Measurements from ENCODE around the gene CYP11A1.

The CYP11A1 gene

DNA sequence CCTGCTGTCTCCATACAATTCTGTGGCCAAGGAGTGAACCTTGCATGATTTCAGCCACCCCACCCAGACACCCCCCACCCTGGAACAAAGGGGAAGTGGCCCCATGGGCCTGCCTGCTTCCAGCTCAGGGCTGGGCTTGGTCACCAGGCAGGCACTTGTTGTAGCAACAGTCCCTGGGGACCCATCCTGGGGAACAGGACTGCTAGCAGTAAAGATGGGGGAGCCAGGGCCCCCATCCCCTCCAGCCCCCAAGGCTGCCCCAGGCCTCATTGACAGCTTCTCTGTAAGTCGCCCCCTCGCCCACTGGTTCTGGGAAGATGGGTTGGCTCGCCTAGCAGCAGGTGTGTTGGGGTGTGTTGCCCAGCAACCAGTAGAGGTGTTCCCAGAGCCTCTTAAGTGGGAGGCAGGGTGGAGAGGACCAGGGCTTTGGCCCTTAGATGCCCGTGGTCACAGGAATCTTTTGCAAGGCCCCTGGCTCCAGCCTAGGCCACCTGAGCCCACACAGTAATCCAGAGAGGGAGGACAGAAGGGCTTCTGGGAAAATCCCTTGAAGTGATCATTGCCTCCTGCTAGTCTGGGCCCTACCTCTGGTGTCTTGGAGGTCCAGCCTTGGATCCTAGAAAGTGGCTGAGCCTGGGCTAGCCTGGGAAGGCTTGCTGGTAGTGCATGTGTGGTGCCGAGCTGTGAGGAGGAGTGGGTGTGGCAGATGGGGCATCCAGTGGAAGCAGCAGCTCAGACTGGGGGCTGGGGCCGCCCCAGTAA is 48.9 kb downstream of the CYP11A1 start:
- no peak for DNase-seq

DNA sequence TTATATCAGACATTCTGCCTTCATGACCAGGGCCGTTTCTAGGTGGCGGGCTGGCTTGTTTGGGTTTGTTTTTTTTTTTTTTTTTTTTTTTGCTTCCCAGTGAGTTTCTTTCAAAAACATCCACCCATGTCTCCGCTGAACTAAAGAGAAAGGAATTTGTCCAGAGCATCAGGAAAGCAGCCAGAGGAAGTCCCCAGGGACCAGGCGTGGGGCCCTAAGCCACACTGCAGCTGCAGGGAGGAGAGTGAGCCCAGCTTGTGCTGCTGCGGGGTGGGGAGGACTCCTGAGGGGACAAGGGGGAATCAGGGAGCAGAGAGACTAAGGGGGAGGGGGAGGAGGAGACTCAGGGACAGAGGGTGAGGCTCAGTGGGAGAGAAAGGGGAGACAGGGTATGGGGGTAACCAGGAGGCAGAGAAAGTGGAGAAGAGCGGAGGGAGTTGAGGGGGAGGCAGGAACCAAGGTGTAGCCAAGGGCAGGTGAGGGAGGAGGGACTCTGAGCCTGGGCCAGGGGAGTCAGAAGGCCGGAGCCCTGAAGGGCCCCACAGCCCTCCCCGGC is 49.5 kb downstream of the CYP11A1 start:
- no peak for DNase-seq

DNA sequence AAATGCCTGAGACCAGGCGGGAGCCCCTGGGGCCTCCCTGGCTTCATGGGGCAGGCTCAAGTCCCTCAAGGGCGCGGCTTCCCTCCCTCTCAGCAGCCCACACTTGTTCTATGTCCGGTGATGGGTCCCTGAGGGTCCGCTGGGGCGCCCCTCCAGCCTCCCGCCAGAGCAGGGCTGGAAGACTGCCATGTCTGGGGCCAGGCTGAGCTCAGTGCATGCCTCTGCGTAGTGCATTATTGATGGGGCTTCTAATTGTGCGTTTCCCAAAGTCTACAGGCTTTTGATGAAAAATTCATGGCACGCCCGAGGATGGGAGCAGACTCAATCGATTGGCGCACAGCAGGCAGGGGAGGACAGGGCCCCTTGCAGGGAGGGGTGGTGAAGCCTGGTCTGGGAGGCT is 51.3 kb downstream of the CYP11A1 start:
- DNase-seq, result no peak

- no peak for DNase-seq
These were observed 51.8 kb downstream of the CYP11A1 start for GRCh38 chr15:74315626-74316025.

DNA sequence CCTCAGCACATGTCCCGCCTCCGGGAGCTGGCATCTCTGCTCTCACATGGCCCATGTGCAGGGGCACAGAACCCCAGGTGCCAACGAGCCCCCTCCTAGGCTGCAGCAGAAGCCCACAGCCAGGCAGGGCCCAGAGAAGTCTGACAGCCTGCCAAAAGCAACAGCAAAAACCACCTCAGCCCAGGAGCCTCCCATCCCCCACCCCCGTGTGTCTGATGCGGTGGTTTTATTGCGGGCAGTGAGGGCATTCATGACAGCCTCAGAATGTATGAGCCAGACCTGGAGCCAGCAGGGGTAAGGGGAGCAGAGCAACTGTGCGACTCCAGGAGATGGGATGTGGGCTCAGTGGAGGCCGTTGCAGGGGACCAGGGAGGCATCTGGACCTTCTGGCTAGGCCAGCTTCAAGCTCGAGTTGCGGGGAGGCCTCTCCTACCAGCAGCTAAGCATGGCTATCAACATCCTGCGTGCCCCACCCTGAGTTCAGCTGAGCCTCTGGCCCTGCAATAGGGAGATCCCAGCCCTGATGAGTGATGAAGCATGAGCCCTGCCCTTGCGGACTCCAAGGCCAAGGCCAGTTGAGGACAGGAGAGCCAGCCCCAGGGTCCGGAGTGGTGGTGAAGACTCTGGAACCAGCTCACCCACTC is 52.5 kb downstream of the CYP11A1 start:
- peak in 1 of 2 donors; percentile 17 for DNase-seq

DNA sequence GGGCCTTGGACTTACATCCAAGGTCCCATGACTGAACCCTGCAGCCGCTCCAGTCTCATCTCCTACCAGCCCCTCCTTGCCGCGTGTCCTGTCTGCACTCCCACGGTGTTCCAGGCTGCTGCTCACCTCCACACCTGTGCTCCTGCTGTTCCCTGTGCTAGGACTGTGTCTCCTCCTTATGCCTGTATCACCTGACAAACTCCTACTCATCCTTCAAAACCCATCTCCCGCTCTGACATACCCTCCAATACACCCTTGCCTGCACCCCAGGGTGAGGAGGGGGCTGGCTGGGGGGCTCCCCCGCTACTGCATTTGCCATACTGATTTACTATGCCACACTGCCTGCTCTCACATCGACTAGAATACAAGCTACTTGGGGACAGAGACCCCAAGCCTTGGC is 53.6 kb downstream of the CYP11A1 start:
- no peak for DNase-seq

GRCh38 chr15:74312445-74313007 is 54.9 kb downstream of the CYP11A1 start:
- DNase-seq, result no peak

DNA sequence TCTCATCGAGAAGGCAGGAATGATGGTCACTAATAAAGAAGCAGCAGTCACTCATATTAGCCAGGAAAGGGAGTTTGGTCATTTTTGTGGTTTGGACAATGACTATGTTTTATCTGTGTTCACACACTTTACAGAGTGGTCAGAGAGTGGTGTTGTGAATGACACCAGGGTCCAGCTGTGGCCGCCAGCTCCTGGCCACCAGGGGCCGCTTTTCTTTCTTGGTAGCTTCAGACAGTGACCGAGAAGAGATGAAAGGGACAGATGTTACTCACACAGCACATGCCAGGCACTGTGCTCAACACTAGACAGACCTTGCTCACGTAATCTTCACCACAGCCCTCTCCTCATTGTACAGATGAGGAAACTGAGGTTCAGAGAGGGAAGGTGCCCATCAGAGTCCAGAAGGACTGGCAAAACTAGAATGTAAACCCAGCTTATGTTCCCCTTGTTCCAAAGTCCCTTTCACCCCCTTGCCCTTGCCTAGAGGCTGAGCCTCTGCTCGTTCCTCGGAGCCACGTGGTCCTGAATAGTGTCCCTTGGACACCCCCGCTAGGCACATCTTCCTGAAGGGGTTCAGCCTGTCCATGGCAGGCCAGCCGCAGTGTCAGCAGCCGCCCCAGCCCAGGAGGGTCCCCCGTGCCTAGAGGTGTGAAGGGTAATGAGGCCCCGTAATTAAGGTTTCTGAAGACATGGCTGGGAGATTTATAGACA is 55.6 kb downstream of the CYP11A1 start:
- no peak for DNase-seq

DNA sequence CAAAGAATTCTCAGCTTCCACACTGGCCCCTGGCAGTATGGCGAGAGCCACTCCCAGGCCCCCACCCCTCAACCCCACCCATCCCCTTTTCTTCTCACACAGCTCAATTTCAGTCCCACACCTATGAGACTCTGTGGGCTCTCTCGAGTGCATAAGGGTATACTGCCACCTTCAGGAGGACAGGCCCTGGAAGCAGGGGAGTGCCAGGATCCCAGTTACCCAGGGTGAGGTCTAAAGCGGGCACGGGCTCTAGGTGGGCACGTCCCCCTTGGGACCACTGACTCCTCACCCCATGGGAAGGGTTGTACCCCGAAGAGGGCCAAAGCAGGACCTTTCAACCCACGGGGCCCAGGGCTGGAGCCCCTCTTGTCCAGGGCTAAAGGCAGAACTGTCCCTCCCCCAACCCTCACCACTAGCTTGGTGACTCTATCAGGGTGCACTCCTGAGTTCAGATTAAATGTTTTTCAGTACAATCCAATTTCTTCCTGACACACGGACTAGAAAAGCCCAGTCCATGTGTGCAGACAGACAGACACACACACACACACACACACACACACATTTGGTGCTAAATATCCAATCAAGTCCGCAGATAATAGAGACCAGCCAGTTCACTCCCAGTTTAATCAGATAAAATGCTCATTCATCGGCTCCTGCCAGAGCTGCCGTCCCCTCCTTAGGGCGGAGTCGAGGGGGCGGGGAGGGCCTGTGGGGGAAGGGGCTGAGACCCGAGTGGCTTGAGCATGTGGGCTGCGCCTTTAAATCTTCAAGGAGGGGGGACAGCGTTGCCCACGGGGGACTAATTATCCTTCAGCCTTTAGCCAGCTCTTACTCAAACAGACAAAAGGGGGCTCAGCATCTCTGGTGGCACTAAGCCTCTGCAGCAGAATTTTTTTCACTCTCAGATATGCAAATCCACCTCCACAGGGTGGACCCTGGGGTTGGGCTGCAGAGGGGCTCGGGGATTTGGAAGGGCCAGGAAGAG is 59.3 kb downstream of the CYP11A1 start:
- peak; percentile 21 to 29 for DNase-seq

GRCh38 chr15:74306781-74307217 is 60.6 kb downstream of the CYP11A1 start:
- no peak for DNase-seq

DNA sequence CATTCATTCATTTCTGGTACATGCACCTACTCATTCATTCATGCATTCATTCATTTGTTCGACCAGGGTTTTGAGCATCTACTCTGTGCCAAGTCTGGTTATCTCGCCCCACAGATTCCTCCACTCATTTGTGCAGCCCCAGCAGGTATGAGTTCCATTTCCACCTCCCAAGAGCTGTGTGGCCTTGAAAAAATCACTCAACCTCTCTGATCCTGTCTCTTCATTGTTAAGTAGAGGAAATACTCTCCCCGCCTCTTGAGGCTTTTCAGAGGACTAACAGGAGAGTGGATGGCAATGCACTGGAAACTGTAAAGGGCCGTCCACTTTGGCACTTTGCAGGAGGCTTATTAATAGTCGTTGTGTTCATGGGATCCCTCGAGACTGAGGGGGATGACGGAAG is 61.8 kb downstream of the CYP11A1 start:
- DNase-seq, result no peak

GRCh38 chr15:74304431-74304830 is 63.0 kb downstream of the CYP11A1 start:
- DNase-seq, result no peak

GRCh38 chr15:74303741-74304309 is 63.6 kb downstream of the CYP11A1 start:
- DNase-seq, result no peak

GRCh38 chr15:74302821-74303359 is 64.6 kb downstream of the CYP11A1 start:
- peak; percentile 30 to 44 for DNase-seq

GRCh38 chr15:74301583-74302361 is 65.7 kb downstream of the CYP11A1 start:
- no peak for DNase-seq

DNA sequence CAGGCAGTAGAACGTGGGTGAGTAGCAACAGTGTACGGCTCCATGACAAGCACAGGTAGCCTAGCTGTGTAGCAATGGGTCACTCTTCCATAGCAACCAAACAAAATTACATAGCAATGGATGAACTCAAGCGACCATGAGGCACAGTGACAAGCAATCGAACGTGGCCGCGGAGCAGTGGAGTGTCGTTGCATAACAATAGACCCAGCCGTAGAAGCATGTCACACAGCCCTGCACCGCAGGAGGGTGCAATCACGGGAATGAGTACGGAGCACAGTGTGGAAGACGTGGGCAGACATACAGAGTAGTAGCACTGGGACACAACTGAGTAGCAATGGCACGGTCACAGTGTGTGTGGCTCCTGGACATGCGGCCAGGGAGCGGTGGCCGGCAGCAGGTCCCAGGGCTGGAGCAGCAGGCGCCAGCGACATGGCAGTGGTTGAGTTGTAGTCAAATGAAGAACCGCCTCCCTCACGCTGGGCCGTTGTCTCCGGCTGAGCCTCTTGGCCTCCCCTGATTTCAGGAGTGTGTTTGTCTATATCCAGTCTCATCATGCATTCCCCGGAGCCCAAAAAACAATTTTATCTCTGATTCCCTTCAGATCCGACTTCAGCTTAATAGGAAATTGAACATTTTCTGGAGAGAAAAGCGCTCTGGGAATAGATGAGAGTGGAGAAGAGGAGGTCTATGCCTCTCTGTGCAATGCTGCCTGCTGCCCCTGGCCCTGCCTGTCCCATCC is 67.2 kb downstream of the CYP11A1 start:
- DNase-seq, result no peak

GRCh38 chr15:74297887-74298286 is 69.6 kb downstream of the CYP11A1 start:
- no peak for DNase-seq

DNA sequence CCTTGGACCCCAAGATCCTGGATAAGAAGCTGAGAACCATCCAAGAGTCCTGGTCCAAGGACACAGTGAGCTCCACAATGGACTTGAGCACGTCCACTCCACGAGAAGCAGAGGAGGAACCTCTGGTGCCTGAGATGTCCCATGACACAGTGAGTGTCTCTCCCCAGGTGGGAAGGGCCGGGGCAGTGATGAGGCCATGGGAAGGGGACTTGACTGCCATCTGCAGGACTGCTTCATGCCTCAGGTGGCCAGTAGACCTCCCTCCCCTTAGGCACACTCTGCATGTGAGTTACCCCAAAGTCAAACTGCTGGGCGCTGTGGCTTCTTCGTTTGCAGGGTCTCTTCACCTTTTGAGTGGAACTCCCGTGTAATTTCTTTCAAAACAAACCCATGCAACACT is 71.6 kb downstream of the CYP11A1 start:
- DNase-seq, result no peak

GRCh38 chr15:74294010-74294409 is 73.4 kb downstream of the CYP11A1 start:
- DNase-seq, result no peak

All from stimulated activated CD4-positive, alpha-beta T cell treated with anti-CD3 and anti-CD28 coated beads, Interleukin-2, amount 100 ng/mL, for 48 hours (primary cell).